ENCODE measurements around the gene AP4B1. TPM values are rescaled to one million over a fixed set of nuclear protein-coding genes. Genes with fewer than 3 reads are reported as not detected.
A peak's percentile ranks its signal among the peaks of the same experiment; 100 is the strongest.

The AP4B1 gene
- total and polyA plus RNA-seq, 2 experiments from 2014 or later, result 9.8 to 11.1 TPM

DNA sequence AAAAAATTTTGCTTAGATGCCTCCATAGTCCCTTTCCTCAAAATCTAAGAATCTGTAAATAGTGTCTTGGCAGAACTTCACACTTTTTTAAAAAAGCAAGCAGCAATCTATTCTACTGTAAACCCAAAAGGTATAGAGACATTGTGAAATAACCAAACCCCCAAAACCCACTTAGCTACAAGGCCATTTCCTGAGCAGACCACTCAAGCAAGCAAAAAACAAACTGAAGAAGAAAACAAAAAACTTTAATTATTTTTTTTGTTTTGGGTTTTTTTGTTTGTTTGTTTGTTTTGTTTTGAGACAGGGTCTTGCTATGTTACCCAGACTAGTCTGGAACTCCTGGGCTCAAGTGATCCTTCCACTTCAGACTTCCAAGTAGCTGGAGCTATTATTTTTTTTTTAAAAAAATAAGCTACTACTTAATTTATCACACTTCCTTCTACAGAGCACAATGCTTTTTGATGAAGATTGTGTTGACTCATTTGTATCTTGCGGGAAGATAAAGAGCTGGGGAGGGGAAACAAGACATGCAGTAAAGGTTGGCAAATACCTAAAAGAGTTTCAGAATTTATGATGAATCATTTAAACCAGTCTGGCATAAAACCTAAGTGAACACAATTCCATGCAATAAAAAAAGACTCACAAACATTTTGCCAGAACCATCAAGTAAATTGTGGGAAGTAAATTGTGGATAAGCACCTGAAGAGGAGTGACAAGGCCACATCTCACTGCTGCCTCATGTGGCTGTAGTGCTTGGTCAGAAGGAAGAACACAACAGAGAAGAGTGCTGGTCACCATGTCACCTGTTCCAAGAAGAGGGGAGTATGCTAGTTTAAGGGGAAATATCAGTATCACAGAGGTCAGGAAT, 30.4 kb downstream of the AP4B1 start:
- Histone ChIP-seq H3K4me2 (no peak overlapping the region), H3K4me3 (no peak overlapping the region), H3K79me2 (no peaks in the 10 kb centered on the region), H3K4me1 (ENCODE audit: insufficient read depth) (no peaks in the 10 kb centered on the region), H2AFZ (no peak overlapping the region), H3K9me2 (replicated peaks; ENCODE audit: insufficient read depth) (no peaks in the 10 kb centered on the region), H3K27me3 (no peaks in the 10 kb centered on the region), H4K20me1 (ENCODE audit: insufficient read depth, poor library complexity, severe bottlenecking) (no peaks in the 10 kb centered on the region), H3K27ac (no peak overlapping the region), H3K36me3 (replicated peaks; ENCODE audit: insufficient read depth, low read depth) (no peaks in the 10 kb centered on the region), H3K9me3 (ENCODE audit: low read depth) (no peaks in the 10 kb centered on the region)
- WGBS (ENCODE audit: low lambda C conversion rate, missing lambda C conversion rate), result 90% methylated on average over 1 of the region's 1 CpG
- DNase-seq (ENCODE audit: low spot score), result peak; percentile 10
- TF ChIP-seq, protein P1, sequence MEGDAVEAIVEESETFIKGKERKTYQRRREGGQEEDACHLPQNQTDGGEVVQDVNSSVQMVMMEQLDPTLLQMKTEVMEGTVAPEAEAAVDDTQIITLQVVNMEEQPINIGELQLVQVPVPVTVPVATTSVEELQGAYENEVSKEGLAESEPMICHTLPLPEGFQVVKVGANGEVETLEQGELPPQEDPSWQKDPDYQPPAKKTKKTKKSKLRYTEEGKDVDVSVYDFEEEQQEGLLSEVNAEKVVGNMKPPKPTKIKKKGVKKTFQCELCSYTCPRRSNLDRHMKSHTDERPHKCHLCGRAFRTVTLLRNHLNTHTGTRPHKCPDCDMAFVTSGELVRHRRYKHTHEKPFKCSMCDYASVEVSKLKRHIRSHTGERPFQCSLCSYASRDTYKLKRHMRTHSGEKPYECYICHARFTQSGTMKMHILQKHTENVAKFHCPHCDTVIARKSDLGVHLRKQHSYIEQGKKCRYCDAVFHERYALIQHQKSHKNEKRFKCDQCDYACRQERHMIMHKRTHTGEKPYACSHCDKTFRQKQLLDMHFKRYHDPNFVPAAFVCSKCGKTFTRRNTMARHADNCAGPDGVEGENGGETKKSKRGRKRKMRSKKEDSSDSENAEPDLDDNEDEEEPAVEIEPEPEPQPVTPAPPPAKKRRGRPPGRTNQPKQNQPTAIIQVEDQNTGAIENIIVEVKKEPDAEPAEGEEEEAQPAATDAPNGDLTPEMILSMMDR (IDR thresholded peaks at IDR 0.05; ENCODE audit: poor library complexity), result peak; percentile 6
- no peak for TF ChIP-seq EZH2phosphoT487 (IDR thresholded peaks at IDR 0.05; ENCODE audit: low read depth, severe bottlenecking, unreplicated experiment)

DNA sequence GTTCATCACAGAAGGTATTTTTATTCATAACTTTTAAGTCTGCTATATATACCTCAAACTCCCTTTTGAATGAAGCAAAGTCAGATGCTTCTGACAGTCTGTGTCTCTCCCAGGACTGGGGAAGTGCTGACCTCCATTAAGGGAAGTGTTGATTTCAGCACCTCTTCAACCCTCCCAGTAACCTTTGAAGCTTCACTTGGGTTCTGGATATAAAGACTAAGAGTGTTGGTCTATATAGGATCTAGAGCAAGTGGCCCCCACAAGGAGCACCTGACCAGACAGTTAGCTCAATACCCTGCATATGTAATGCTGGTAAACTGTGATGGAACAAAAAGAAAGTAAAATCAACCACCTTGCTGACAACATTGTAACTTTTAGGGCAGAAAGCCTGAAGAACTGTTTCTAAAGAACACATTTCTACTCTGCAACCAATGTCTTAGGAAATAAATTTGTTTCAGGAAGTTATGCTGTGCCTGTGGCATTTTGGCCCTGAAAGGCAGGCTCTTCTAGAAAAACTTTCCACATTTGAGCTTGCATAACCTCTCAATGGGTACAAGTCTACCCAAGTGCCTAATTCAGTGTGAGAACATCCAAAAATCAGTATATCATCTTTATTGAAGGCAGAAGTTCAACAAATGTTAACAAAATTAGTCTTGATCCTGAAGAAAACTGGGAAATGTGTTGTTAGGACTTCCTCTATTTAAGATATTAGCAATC, 32.2 kb downstream of the AP4B1 start:
- no peaks in the 10 kb centered on the region for H4K20me1 ChIP-seq (ENCODE audit: insufficient read depth, poor library complexity, severe bottlenecking)
- no peaks in the 10 kb centered on the region for H3K36me3 ChIP-seq (replicated peaks; ENCODE audit: insufficient read depth, low read depth)
- DNase-seq (ENCODE audit: low spot score), result no peak
- no peak overlapping the region for H2AFZ ChIP-seq
- TF ChIP-seq, protein P1 (IDR thresholded peaks at IDR 0.05; ENCODE audit: poor library complexity), result no peak
- no peak for TF ChIP-seq EZH2 (IDR thresholded peaks at IDR 0.05; ENCODE audit: borderline replicate concordance)
- no peak for TF ChIP-seq EZH2phosphoT487 (IDR thresholded peaks at IDR 0.05; ENCODE audit: low read depth, severe bottlenecking, unreplicated experiment)
- H3K9me2 ChIP-seq (replicated peaks; ENCODE audit: insufficient read depth), result no peaks in the 10 kb centered on the region
- H3K27ac ChIP-seq, result no peak overlapping the region
- no peaks in the 10 kb centered on the region for H3K27me3 ChIP-seq
- no peaks in the 10 kb centered on the region for H3K79me2 ChIP-seq
- H3K4me3 ChIP-seq, result no peak overlapping the region
- H3K4me1 ChIP-seq (ENCODE audit: insufficient read depth), result no peaks in the 10 kb centered on the region
- H3K4me2 ChIP-seq, result no peak overlapping the region
- H3K9me3 ChIP-seq (ENCODE audit: low read depth), result no peaks in the 10 kb centered on the region

DNA sequence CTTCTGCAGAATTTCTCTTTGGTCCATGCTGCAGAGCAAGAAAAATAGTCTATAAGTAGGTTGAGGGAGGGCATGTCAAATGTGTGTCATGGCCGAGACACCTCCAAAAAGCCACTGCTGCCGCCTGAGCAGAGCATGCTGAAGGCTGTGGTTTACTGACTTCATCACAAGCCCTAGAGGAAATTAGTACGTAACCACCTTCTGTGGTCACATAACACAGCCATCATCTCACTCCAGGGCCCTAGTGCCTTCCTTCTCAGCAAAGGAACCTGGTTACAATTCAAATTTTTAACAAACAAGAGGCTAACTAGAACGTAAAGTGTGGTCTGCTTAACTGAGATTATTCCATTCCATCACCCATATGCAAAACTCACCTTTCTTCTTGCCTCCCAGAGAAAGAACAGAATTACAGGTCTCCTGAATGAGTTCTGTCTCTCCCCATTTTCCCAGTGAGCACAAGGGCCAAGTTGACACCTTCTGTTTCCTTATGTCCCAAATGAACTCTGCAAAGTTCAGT, 32.9 kb downstream of the AP4B1 start, which contains the start of gene PTPN22:
Gene PTPN22 (minus strand): TSS at position 116 of the 517 bp plus-strand sequence.
- Histone ChIP-seq H3K27ac (no peak within 1 kb of the TSS), H3K27me3 (no peaks in the 10 kb centered on the region), H4K20me1 (ENCODE audit: insufficient read depth, poor library complexity, severe bottlenecking) (no peaks in the 10 kb centered on the region), H3K9me3 (ENCODE audit: low read depth) (no peaks in the 10 kb centered on the region), H3K4me1 (ENCODE audit: insufficient read depth) (no peaks in the 10 kb centered on the region), H2AFZ (no peak within 1 kb of the TSS), H3K9me2 (replicated peaks; ENCODE audit: insufficient read depth) (no peaks in the 10 kb centered on the region), H3K79me2 (no peaks in the 10 kb centered on the region), H3K4me3 (no peak within 1 kb of the TSS), H3K4me2 (no peak within 1 kb of the TSS), H3K36me3 (replicated peaks; ENCODE audit: insufficient read depth, low read depth) (no peaks in the 10 kb centered on the region)
- TF ChIP-seq, protein P1 (IDR thresholded peaks at IDR 0.05; ENCODE audit: poor library complexity), result no peak
- TF ChIP-seq EZH2 (IDR thresholded peaks at IDR 0.05; ENCODE audit: borderline replicate concordance) (no peak), EZH2phosphoT487 (IDR thresholded peaks at IDR 0.05; ENCODE audit: low read depth, severe bottlenecking, unreplicated experiment) (no peak)
- WGBS (ENCODE audit: low lambda C conversion rate, missing lambda C conversion rate), result 76% methylated on average over 4 of the region's 4 CpGs
- no peak for DNase-seq (ENCODE audit: low spot score)
